PC-3 (cell line): ENCODE results near the gene INTS3. TPM values are rescaled to one million over a fixed set of nuclear protein-coding genes. Genes with fewer than 3 reads are reported as not detected.

Experiments used
- ATAC-seq: fragments of 200-7000 bp; cut with Tn5 transposase; 2 replicates; pipeline ENCODE4 v1.9.1; 2020; ENCODE audit warnings: mild to moderate bottlenecking, moderate library complexity
- BruUV-seq: library from RNA; stranded (reverse); fragments of 400-500 nt; replicated peaks from 2 replicates; lab custom pipeline; 2021; lab: Mats Ljungman, UMichigan
- CTCF ChIA-PET: fragments of 300-600 bp; sonication (Branson Sonifier 250); formaldehyde crosslinking; loops from one replicate; lab custom pipeline; 2022; ENCODE audit warnings: antibody characterized with exemption; lab: Charles Lee
- POLR2A ChIA-PET: fragments of 300-600 bp; sonication (Branson Sonifier 250); formaldehyde crosslinking; loops from one replicate; lab custom pipeline; 2022; ENCODE audit warnings: antibody characterized with exemption; ENCODE audit not compliant: unreplicated experiment; lab: Charles Lee
- DNase-seq: peaks from one replicate; pipeline ENCODE4 v3.0.0-alpha.2; 2015
- H2AFZ ChIP-seq: fragments of 300-600 bp; sonication (generic); 2 replicates; pipeline ENCODE4 v1.6.0; 2016; ENCODE audit warnings: antibody characterized with exemption, low read length
- H3F3A ChIP-seq: fragments of 300-600 bp; sonication (generic); one replicate; pipeline ENCODE4 v1.6.0; 2017; ENCODE audit warnings: antibody characterized with exemption, low read length, control low read depth, mild to moderate bottlenecking; ENCODE audit not compliant: unreplicated experiment
- H3K27ac ChIP-seq: fragments of 300-600 bp; sonication (generic); 2 replicates; pipeline ENCODE4 v1.5.1; 2016; ENCODE audit warnings: mild to moderate bottlenecking, low read length
- H3K27me3 ChIP-seq: fragments of 300-600 bp; sonication (generic); 2 replicates; pipeline ENCODE4 v1.6.1; 2016; ENCODE audit warnings: low read length, mixed read lengths
- H3K36me3 ChIP-seq: fragments of 300-600 bp; sonication (generic); 2 replicates; pipeline ENCODE4 v1.6.1; 2016; ENCODE audit warnings: low read depth, mixed run types, low read length, mixed read lengths
- H3K4me1 ChIP-seq: fragments of 300-600 bp; sonication (generic); 2 replicates; pipeline ENCODE4 v1.5.1; 2016; ENCODE audit warnings: low read length; ENCODE audit not compliant: insufficient read depth
- H3K4me2 ChIP-seq: fragments of 300-600 bp; sonication (generic); 2 replicates; pipeline ENCODE4 v1.6.0; 2016; ENCODE audit warnings: low read length
- H3K4me3 ChIP-seq: fragments of 300-600 bp; sonication (generic); 2 replicates; pipeline ENCODE4 v1.5.1; 2016; ENCODE audit warnings: mild to moderate bottlenecking, low read length, mixed read lengths
- H3K79me2 ChIP-seq: fragments of 300-600 bp; sonication (generic); 2 replicates; pipeline ENCODE4 v1.6.1; 2017; ENCODE audit warnings: low read length, mixed read lengths
- H3K9ac ChIP-seq: fragments of 300-600 bp; sonication (generic); 2 replicates; pipeline ENCODE4 v1.6.0; 2016; ENCODE audit warnings: mild to moderate bottlenecking, low read length
- H3K9me2 ChIP-seq: fragments of 300-600 bp; sonication (generic); replicated peaks from 2 replicates; pipeline ENCODE4 v1.6.1; 2016; ENCODE audit warnings: mixed run types, low read length, mixed read lengths
- H3K9me3 ChIP-seq: fragments of 300-600 bp; sonication (generic); 2 replicates; pipeline ENCODE4 v1.6.1; 2016; ENCODE audit warnings: low read length, mixed read lengths
- H4K20me1 ChIP-seq: fragments of 300-600 bp; sonication (generic); 2 replicates; pipeline ENCODE4 v1.6.1; 2016; ENCODE audit warnings: low read length, mixed read lengths
- CTCF ChIP-seq: fragments of 300-600 bp; sonication (generic); conservative IDR thresholded peaks from 2 replicates; pipeline ENCODE4 v1.5.1; 2017; ENCODE audit warnings: antibody characterized with exemption, low read depth, mild to moderate bottlenecking, low read length
- EZH2 ChIP-seq: fragments of 300-600 bp; sonication (generic); IDR thresholded peaks from one replicate; pipeline ENCODE4 v1.6.1; 2017; ENCODE audit warnings: antibody characterized with exemption, mild to moderate bottlenecking, low read length; ENCODE audit not compliant: unreplicated experiment
- EZH2phosphoT487 ChIP-seq: fragments of 300-600 bp; sonication (generic); IDR thresholded peaks from 2 replicates; pipeline ENCODE4 v1.6.1; 2018; ENCODE audit warnings: mild to moderate bottlenecking, antibody characterized with exemption, low read length, borderline replicate concordance
- intact Hi-C: fragments of 100-400 bp; cut with micrococcal nuclease; formaldehyde crosslinking; loops from 2 replicates; pipeline ENCODE4 v1.9.0; 2023
- total RNA-seq: library from RNA; depleted of rRNA; stranded (reverse); fragments of >200 nt; gene quantifications from 2 replicates; pipeline ENCODE4 v1.2.3, GENCODE V29; 2014

Gene INTS3
- total RNA-seq, 1 experiment from 2014 or later, result 46.5 TPM

GRCh38 chr1:153749408-153750005 is 21.7 kb downstream of the INTS3 start:
- peak; percentile 100 for ATAC-seq
- Histone ChIP-seq H3K9ac (no peak overlapping the region), H3K27me3 (no peaks in the 10 kb centered on the region), H3K27ac (no peak overlapping the region), H2AFZ (no peak overlapping the region), H3K4me2 (no peak overlapping the region), H3K9me2 (no peaks in the 10 kb centered on the region), H4K20me1 (no peaks in the 10 kb centered on the region), H3K79me2 (no peaks in the 10 kb centered on the region), H3K4me1 (no peaks in the 10 kb centered on the region), H3F3A (no peaks in the 10 kb centered on the region), H3K36me3 (peaks cover 60% of the 10 kb centered on the region), H3K9me3 (no peaks in the 10 kb centered on the region), H3K4me3 (no peak overlapping the region)
- ChIA-PET CTCF (no interaction called here), POLR2A (no interaction called here)
- peak; percentile 92 for DNase-seq
- TF ChIP-seq CTCF, result peak; percentile 99
- no peak for TF ChIP-seq EZH2
- BruUV-seq, result no TSS peak
- intact Hi-C loops, result loop anchor here (1.0 to 10.0 kb wide), 4 partner anchors 72 to 395 kb away; partner anchors contain the start of gene S100A9

GRCh38 chr1:153750026-153750995 is 22.5 kb downstream of the INTS3 start:
- Histone ChIP-seq H3K4me2 (no peak overlapping the region), H3K9me3 (no peaks in the 10 kb centered on the region), H3K4me1 (no peaks in the 10 kb centered on the region), H3K27ac (no peak overlapping the region), H3K27me3 (no peaks in the 10 kb centered on the region), H3K4me3 (no peak overlapping the region), H3K36me3 (peaks cover 64% of the 10 kb centered on the region), H4K20me1 (no peaks in the 10 kb centered on the region), H3K9me2 (no peaks in the 10 kb centered on the region), H3F3A (no peaks in the 10 kb centered on the region), H3K79me2 (no peaks in the 10 kb centered on the region), H3K9ac (no peak overlapping the region), H2AFZ (no peak overlapping the region)
- ChIA-PET POLR2A (no interaction called here), CTCF (no interaction called here)
- intact Hi-C loops, result no loop called here
- DNase-seq, result no peak
- TF ChIP-seq EZH2phosphoT487, result no peak
- no peak for TF ChIP-seq EZH2
- TF ChIP-seq CTCF, result no peak
- no peak for ATAC-seq
- no TSS peak for BruUV-seq
